Activated CD8-positive, alpha-beta memory T cell treated with anti-CD3 and anti-CD28 coated beads, Interleukin-2, amount 50 U/mL, for 24 hours (primary cell): ENCODE measurements around the gene SLC16A4.

Experiments
- DNase-seq: peaks from one replicate; pipeline ENCODE4 v3.0.0-alpha.2; 2020; ENCODE audit errors: extremely low read depth

Gene SLC16A4

GRCh38 chr1:110356379-110356778 lies 34.4 kb downstream of the SLC16A4 start:
- DNase-seq = no peak

- no peak for DNase-seq
These were observed 35.5 kb downstream of the SLC16A4 start for GRCh38 chr1:110355321-110355720.

DNA sequence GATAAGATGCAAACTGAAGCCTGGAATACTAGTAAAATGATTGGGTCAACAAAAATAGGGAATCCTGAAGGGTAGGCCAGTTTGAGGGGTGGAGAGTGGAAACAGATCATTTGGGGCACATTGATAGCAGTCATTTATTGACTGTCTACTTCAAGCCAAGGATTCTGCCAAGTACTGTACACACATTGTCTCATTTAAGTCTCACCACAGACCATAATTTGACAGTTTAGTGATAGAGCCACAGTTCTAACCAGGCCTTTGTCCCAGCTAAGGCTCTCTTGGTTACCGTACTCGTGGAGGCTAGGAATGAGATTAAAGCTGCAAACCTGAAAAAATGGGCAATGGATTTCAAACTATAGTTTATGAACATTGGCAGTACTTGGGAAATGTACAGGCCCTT lies 40.5 kb downstream of the SLC16A4 start:
- DNase-seq = no peak

- no peak for DNase-seq
These were observed 42.1 kb downstream of the SLC16A4 start for GRCh38 chr1:110348771-110349170.

- DNase-seq = no peak
These were observed 42.8 kb downstream of the SLC16A4 start for GRCh38 chr1:110348050-110348449.

- DNase-seq = no peak
These were observed 43.5 kb downstream of the SLC16A4 start for GRCh38 chr1:110347182-110347893.

DNA sequence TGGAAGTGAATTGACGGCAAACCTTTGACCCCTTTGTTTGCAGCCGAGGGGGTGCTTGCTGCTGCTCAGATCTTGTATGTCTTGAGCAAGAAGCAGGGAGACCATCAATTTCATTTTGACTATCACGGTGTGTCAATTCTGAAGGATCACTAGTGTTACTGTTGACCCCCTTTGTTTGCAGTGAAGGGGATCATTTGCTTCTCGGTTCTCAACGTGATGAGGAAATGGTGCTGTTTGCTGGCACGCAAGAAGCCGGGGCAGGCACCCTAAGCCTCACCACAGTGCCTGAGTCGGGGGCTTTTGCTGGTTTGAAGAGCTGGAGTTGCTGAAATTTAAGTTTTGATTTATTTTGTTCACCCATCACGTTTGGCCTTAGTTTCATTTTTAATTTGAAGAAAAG lies 44.1 kb downstream of the SLC16A4 start:
- no peak for DNase-seq

DNA sequence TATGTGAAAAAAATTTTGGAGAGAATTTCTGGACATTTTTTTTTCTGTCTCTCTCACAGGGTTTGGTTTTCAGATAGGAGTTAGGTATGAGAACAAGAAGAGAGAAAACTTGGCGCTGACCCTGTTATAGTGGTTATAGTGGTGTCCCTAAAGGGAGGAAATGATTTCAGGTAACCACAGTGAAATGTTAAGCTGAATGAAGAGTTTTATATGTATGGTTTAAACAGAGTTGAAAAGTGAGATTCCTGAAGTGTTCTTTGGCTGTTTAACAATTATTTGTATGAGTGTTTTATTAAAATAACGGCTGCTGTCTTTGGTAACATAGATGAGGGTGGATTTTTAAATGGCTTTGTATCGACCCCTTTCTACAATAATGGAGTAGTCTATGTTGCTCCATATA lies 45.3 kb downstream of the SLC16A4 start:
- no peak for DNase-seq

DNA sequence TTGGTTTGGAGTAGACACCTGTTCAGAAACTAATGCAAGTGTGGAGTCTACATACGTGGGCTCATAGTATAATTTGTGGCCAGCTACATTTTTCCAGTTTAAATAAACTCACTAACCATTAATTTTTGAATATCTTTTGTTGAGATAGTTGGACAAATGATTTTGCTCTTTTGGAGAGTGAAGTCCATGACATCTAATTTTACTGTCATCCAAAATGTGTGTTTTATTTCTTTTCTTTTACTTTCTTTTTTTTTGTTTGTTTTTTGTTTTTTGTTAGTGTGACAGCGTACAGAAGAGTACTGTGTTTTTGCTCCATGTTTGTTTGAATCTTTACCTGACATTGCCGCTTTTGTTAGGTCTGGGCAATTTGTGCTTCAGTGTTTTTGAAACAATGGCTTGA lies 46.7 kb downstream of the SLC16A4 start:
- no peak for DNase-seq

GRCh38 chr1:110343249-110343648 lies 47.6 kb downstream of the SLC16A4 start:
- no peak for DNase-seq

- no peak for DNase-seq
These were observed 48.9 kb downstream of the SLC16A4 start for GRCh38 chr1:110341872-110342331.

DNA sequence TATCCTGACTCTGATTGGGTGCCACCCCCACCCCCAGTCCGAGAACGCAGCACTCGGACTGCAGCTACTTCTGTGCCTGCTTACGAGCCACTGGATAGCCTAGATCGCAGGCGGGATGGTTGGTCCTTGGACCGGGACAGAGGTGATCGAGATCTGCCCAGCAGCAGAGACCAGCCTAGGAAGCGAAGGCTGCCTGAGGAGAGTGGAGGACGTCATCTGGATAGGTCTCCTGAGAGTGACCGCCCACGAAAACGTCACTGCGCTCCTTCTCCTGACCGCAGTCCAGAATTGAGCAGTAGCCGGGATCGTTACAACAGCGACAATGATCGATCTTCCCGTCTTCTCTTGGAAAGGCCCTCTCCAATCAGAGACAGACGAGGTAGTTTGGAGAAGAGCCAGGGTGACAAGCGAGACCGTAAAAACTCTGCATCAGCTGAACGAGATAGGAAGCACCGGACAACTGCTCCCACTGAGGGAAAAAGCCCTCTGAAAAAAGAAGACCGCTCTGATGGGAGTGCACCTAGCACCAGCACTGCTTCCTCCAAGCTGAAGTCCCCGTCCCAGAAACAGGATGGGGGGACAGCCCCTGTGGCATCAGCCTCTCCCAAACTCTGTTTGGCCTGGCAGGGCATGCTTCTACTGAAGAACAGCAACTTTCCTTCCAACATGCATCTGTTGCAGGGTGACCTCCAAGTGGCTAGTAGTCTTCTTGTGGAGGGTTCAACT lies 49.5 kb downstream of the SLC16A4 start:
- DNase-seq = no peak

GRCh38 chr1:110340207-110340468 lies 50.7 kb downstream of the SLC16A4 start:
- DNase-seq = no peak

DNA sequence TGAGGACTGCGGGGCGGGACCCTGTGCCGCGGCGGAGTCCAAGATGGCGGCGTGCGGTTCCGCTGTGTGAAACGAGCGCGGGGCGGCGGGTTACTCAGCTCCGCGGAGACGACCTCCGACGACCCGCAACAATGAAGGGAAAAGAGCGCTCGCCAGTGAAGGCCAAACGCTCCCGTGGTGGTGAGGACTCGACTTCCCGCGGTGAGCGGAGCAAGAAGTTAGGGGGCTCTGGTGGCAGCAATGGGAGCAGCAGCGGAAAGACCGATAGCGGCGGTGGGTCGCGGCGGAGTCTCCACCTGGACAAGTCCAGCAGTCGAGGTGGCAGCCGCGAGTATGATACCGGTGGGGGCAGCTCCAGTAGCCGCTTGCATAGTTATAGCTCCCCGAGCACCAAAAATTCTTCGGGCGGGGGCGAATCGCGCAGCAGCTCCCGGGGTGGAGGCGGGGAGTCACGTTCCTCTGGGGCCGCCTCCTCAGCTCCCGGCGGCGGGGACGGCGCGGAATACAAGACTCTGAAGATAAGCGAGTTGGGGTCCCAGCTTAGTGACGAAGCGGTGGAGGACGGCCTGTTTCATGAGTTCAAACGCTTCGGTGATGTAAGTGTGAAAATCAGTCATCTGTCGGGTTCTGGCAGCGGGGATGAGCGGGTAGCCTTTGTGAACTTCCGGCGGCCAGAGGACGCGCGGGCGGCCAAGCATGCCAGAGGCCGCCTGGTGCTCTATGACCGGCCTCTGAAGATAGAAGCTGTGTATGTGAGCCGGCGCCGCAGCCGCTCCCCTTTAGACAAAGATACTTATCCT lies 51.2 kb downstream of the SLC16A4 start:
- peak; percentile 17 for DNase-seq

DNA sequence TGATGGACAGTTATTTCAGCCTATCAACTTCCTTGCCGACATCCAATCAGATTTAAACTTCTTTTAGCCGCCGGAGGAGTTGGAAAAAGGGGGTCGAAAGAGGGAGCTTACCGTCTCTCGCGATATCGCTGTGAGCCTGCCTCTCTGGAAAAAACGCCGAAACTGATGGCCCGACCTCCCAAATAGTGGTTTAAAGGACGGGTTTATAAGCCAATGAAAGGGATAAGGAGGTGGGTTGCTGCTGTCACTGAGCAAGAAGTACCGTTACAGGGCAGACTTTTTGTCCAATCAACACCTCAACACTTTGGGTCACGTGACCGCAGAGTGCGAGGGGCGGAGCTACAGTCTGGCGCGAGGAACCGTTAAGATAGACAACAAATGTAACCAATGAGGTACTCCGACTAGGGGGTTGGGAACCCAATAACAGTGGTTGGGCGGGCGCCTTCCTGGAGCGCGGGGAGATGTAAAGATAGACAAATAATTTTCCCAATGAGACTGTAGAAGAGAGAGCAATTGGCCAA lies 51.9 kb downstream of the SLC16A4 start, which contains the start of gene RBM15:
TSS of gene RBM15 (plus strand) at position 492 of the 521 bp plus-strand sequence. CDS start at position 521, 29 bp downstream.
- DNase-seq = peak; percentile 94

- DNase-seq = peak; percentile 87
These were observed 52.4 kb downstream of the SLC16A4 start for GRCh38 chr1:110338309-110338885.

DNA sequence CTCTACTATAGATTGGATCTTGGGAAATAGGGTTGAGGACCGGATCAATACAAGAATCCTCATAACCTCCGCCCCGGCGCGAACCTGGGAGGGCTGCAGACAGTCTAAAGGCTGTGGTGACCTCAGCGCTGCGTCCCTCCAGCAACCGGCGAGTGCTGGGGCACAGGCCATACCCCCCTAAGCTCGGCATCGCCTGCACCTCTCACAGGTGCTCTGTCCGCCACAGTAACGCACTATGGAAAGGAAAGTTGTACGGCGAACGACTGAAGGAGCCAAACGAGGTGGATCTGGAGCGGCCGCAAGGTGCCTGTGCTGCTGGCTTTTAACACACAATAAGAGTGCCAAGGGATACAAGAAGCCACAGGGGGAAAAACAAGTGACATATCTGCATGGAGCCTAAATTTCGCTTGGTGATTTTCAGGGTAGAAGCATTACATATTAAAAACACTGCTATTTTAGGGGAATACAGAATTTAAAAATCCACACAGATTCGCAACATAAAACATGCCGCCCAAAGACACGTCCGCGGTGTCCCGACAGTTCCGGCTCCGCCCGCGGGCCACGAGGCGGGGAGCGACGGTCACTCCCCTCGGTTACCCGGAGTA lies 53.0 kb downstream of the SLC16A4 start:
- DNase-seq = no peak

- DNase-seq = no peak
These were observed 54.4 kb downstream of the SLC16A4 start for GRCh38 chr1:110336300-110337039.

DNA sequence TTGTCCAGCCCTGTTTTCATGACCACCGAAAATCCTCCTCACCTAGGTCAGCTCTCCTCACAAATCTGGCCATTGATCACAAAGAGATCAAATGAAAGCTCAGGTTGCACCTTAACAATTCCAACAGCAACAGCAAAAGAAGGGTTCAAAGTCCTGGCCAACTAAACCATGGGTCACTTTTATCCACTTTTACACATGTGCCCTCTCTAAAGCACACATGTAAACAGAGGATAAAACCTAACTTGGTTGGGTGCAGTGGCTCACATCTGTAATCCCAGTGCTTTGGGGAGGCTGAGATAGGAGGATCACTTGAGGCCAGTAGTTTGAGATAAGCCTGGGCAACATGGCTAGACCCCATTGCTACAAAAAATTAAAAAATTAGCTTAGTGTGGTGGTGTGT lies 55.6 kb downstream of the SLC16A4 start:
- no peak for DNase-seq

GRCh38 chr1:110328700-110329099 lies 62.1 kb downstream of the SLC16A4 start:
- no peak for DNase-seq

- DNase-seq = no peak
These were observed 62.6 kb downstream of the SLC16A4 start for GRCh38 chr1:110328274-110328673.
